ENCODE measurements around the gene SYNGR3. TPM values are rescaled to one million over a fixed set of nuclear protein-coding genes. Genes with fewer than 3 reads are reported as not detected.

SYNGR3 gene
- total and polyA plus RNA-seq, 2 of the 13 experiments (the other 11 are each of a cell fraction or from before 2014, with no cell fraction given) = 0.97 to 5.7 TPM

DNA sequence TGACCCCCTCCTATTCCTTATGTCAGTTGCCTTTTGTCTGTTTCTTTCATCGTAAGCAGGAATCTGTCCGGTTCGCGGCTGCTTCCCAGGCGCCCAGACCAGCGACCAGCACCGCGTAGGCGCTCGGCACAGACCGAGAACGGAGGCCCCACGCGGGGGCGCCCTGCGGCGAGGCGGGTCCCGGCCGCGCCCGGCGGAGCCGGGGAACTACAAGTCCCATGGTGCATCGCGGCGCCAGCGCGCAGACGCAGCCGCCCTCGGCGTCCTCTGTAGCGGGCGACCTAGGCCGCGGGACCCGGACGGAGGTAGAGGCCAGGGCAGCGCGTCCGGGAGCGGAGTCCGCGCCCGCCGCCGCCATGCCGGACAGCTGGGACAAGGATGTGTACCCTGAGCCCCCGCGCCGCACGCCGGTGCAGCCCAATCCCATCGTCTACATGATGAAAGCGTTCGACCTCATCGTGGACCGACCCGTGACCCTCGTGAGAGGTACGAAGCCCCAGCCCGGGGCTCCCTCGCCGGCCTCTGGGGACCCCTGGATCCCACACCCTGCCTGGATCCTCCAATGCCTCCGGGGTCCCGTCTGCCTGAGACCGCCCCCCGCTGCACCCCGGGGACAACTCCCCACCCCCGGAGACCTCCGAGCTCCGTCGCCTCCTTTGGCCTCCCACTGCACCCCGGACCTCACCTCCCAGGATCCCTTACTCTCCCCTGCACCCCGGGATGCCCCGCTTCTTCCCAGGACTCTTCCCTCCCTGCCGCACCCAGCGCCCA lies 30.3 kb upstream of the SYNGR3 start, which contains the start of gene NDUFB10 (continued):
- TF ChIP-seq, protein P1, sequence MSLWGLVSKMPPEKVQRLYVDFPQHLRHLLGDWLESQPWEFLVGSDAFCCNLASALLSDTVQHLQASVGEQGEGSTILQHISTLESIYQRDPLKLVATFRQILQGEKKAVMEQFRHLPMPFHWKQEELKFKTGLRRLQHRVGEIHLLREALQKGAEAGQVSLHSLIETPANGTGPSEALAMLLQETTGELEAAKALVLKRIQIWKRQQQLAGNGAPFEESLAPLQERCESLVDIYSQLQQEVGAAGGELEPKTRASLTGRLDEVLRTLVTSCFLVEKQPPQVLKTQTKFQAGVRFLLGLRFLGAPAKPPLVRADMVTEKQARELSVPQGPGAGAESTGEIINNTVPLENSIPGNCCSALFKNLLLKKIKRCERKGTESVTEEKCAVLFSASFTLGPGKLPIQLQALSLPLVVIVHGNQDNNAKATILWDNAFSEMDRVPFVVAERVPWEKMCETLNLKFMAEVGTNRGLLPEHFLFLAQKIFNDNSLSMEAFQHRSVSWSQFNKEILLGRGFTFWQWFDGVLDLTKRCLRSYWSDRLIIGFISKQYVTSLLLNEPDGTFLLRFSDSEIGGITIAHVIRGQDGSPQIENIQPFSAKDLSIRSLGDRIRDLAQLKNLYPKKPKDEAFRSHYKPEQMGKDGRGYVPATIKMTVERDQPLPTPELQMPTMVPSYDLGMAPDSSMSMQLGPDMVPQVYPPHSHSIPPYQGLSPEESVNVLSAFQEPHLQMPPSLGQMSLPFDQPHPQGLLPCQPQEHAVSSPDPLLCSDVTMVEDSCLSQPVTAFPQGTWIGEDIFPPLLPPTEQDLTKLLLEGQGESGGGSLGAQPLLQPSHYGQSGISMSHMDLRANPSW (CRISPR knock-in tag; IDR thresholded peaks at IDR 0.05; ENCODE audit: borderline replicate concordance) = peak; percentile 58; the same call in 1 of the 2 replicates
- TF ChIP-seq NFIC (IDR thresholded peaks at IDR 0.05; ENCODE audit: low read length) = no peak
- TF ChIP-seq TP53 (CRISPR knock-in tag; conservative IDR thresholded peaks at IDR 0.05) = 0 out of 2 replicates have a peak, but pooled peaks have one; percentile 15
- 0 out of 2 replicates have a peak, but pooled peaks have one; percentile 63 for TF ChIP-seq MAF1 (CRISPR knock-in tag; IDR thresholded peaks at IDR 0.05; ENCODE audit: borderline replicate concordance)
- TF ChIP-seq, protein P2, sequence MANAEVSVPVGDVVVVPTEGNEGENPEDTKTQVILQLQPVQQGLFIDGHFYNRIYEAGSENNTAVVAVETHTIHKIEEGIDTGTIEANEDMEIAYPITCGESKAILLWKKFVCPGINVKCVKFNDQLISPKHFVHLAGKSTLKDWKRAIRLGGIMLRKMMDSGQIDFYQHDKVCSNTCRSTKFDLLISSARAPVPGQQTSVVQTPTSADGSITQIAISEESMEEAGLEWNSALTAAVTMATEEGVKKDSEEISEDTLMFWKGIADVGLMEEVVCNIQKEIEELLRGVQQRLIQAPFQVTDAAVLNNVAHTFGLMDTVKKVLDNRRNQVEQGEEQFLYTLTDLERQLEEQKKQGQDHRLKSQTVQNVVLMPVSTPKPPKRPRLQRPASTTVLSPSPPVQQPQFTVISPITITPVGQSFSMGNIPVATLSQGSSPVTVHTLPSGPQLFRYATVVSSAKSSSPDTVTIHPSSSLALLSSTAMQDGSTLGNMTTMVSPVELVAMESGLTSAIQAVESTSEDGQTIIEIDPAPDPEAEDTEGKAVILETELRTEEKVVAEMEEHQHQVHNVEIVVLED (CRISPR knock-in tag; IDR thresholded peaks at IDR 0.05; ENCODE audit: borderline replicate concordance) = peak; percentile 94
- TF ChIP-seq ZNF234 (CRISPR knock-in tag; conservative IDR thresholded peaks at IDR 0.05) = 0 out of 2 replicates have a peak, but pooled peaks have one; percentile 54
- peak; percentile 94 for TF ChIP-seq XRCC5 (optimal IDR thresholded peaks at IDR 0.05; ENCODE audit: low read length)
- peak; percentile 79 for TF ChIP-seq ERF (CRISPR knock-in tag; IDR thresholded peaks at IDR 0.05)
- TF ChIP-seq IKZF1 (IDR thresholded peaks at IDR 0.05) = no peak
- TF ChIP-seq, protein P3, sequence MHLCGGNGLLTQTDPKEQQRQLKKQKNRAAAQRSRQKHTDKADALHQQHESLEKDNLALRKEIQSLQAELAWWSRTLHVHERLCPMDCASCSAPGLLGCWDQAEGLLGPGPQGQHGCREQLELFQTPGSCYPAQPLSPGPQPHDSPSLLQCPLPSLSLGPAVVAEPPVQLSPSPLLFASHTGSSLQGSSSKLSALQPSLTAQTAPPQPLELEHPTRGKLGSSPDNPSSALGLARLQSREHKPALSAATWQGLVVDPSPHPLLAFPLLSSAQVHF (CRISPR knock-in tag; IDR thresholded peaks at IDR 0.05) = no peak
- peak; percentile 81; the same call in 1 of the 2 replicates for TF ChIP-seq ZNF563 (CRISPR knock-in tag; IDR thresholded peaks at IDR 0.05)
- TF ChIP-seq, protein P4, sequence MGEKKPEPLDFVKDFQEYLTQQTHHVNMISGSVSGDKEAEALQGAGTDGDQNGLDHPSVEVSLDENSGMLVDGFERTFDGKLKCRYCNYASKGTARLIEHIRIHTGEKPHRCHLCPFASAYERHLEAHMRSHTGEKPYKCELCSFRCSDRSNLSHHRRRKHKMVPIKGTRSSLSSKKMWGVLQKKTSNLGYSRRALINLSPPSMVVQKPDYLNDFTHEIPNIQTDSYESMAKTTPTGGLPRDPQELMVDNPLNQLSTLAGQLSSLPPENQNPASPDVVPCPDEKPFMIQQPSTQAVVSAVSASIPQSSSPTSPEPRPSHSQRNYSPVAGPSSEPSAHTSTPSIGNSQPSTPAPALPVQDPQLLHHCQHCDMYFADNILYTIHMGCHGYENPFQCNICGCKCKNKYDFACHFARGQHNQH (CRISPR knock-in tag; IDR thresholded peaks at IDR 0.05) = peak; percentile 70; the same call in 1 of the 2 replicates
- peak; percentile 23; the same call in 1 of the 2 replicates for TF ChIP-seq ZNF235 (CRISPR knock-in tag; IDR thresholded peaks at IDR 0.05; ENCODE audit: borderline replicate concordance)
- TF ChIP-seq, protein P5, sequence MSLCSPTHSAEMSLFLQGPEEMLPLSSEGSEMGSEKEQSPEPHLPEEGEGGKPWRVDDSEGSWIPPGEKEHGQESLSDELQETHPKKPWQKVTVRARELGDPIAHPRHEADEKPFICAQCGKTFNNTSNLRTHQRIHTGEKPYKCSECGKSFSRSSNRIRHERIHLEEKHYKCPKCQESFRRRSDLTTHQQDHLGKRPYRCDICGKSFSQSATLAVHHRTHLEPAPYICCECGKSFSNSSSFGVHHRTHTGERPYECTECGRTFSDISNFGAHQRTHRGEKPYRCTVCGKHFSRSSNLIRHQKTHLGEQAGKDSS (CRISPR knock-in tag; IDR thresholded peaks at IDR 0.05; ENCODE audit: borderline replicate concordance, low read depth) = peak; percentile 61; the same call in 1 of the 2 replicates
- TF ChIP-seq ZNF780A (CRISPR knock-in tag; IDR thresholded peaks at IDR 0.05) = no peak
- TF ChIP-seq, protein P6, sequence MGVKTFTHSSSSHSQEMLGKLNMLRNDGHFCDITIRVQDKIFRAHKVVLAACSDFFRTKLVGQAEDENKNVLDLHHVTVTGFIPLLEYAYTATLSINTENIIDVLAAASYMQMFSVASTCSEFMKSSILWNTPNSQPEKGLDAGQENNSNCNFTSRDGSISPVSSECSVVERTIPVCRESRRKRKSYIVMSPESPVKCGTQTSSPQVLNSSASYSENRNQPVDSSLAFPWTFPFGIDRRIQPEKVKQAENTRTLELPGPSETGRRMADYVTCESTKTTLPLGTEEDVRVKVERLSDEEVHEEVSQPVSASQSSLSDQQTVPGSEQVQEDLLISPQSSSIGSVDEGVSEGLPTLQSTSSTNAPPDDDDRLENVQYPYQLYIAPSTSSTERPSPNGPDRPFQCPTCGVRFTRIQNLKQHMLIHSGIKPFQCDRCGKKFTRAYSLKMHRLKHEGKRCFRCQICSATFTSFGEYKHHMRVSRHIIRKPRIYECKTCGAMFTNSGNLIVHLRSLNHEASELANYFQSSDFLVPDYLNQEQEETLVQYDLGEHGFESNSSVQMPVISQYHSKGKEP (CRISPR knock-in tag; IDR thresholded peaks at IDR 0.05) = peak; percentile 25; the same call in 1 of the 2 replicates
- peak; percentile 42; the same call in 1 of the 2 replicates for TF ChIP-seq FOXO1 (CRISPR knock-in tag; IDR thresholded peaks at IDR 0.05)

All from HepG2 (cell line).